Left lung (tissue), 10 donors: ENCODE measurements around the gene KL. TPM values are rescaled to one million over a fixed set of nuclear protein-coding genes. Genes with fewer than 3 reads are reported as not detected.
A peak's percentile ranks its signal among the peaks of the same experiment; 100 is the strongest.

ENCODE experiments used
- ATAC-seq: fragments of 200-7000 bp; cut with Tn5 transposase; one replicate; pipeline ENCODE4 v1.9.1; 2020; ENCODE audit warnings: moderate library complexity
- DNase-seq, 4 donors: peaks; one replicate each; pipeline ENCODE4 v3.0.0-alpha.2; 2013 to 2020
- H3K27ac ChIP-seq, 2 donors: fragments of 200-600 bp; sonication (generic) in 1 of 2; one replicate each; pipeline versions ENCODE4 v1.5.0 to v1.8.0; 2020 to 2021
- H3K27me3 ChIP-seq, 2 donors: fragments of 200-600 bp; sonication (generic) in 1 of 2; one replicate each; pipeline versions ENCODE4 v1.5.0 to v1.8.0; 2020 to 2021
- H3K36me3 ChIP-seq, 2 donors: fragments of 200-600 bp; sonication (generic) in 1 of 2; one replicate each; pipeline versions ENCODE4 v1.5.0 to v1.8.0; 2020 to 2021
- H3K4me1 ChIP-seq, 2 donors: fragments of 200-600 bp; one replicate each; pipeline ENCODE4 v1.8.0; 2021
- H3K4me3 ChIP-seq, 2 donors: fragments of 200-600 bp; sonication (generic) in 1 of 2; one replicate each; pipeline versions ENCODE4 v1.5.0 to v1.8.0; 2020 to 2021; ENCODE audit warnings: mild to moderate bottlenecking in 1 of 2
- H3K9me3 ChIP-seq, 2 donors: fragments of 200-600 bp; sonication (generic) in 1 of 2; one replicate each; pipeline versions ENCODE4 v1.5.0 to v1.8.0; 2020 to 2021
- CTCF ChIP-seq, 2 donors: fragments of 200-600 bp; sonication (generic) in 1 of 2; IDR thresholded peaks; one replicate each; pipeline versions ENCODE4 v1.5.0 to v1.8.0; 2021; ENCODE audit warnings: antibody characterized with exemption in 2 of 2
- intact Hi-C, 2 donors: fragments of 100-400 bp; cut with DNase I; formaldehyde crosslinking; loops; one replicate each; pipeline versions ENCODE4 v1.11.2 to v1.14.2; 2022
- polyA plus RNA-seq, 6 donors: library from polyadenylated mRNA; unstranded; fragments of 120-200 nt; gene quantifications; one replicate each; pipeline ENCODE4 v1.2.1, GENCODE V29; 2013; ENCODE audit not compliant: insufficient read length in 6 of 6
- total RNA-seq, 2 donors: library from RNA; stranded (reverse); fragmentation: NEBNext Ultra II Directional; extraction: Animal tissue kit (Norgen Biotek cat#: 25700); gene quantifications; one replicate each; pipeline ENCODE4 v1.2.1, GENCODE V29; 2021
- donor health status: DM: no; HTN: yes; CAD: no.
- donor health status: DM: no; HTN: no; CAD: no.

Gene KL
- total and polyA plus RNA-seq, 8 donors: 2.8 to 8.6 (median 8.0) TPM

GRCh38 chr13:32969516-32969941, 46.7 kb upstream of the KL start:
- no peaks in the 10 kb centered on the region for H3K9me3 ChIP-seq
- no peak for TF ChIP-seq CTCF (IDR thresholded peaks at IDR 0.05)
- no peaks in the 10 kb centered on the region for H3K36me3 ChIP-seq
- peak; percentile 41 for ATAC-seq
- peaks cover 0 to 7% of the 10 kb centered on the region in 2 donors for H3K4me1 ChIP-seq
- DNase-seq: peak in 1 of 4 donors; percentile 36
- intact Hi-C loops: no loop called here
- no peak overlapping the region for H3K4me3 ChIP-seq
- peak overlapping the region; percentile 66 to 74 for H3K27ac ChIP-seq
- H3K27me3 ChIP-seq: no peaks in the 10 kb centered on the region

GRCh38 chr13:32976056-32976805, 40.0 kb upstream of the KL start:
- Histone ChIP-seq H3K4me3 (no peak overlapping the region), H3K27ac (no peak overlapping the region), H3K27me3 (no peaks in the 10 kb centered on the region), H3K4me1 (no peaks in the 10 kb centered on the region), H3K36me3 (no peaks in the 10 kb centered on the region), H3K9me3 (no peaks in the 10 kb centered on the region)
- TF ChIP-seq CTCF (IDR thresholded peaks at IDR 0.05): no peak
- intact Hi-C loops: no loop called here
- DNase-seq (no peak), ATAC-seq (no peak)

GRCh38 chr13:32976912-32977311, 39.3 kb upstream of the KL start:
- H3K36me3 ChIP-seq: no peaks in the 10 kb centered on the region
- intact Hi-C loops: no loop called here
- TF ChIP-seq CTCF (IDR thresholded peaks at IDR 0.05): no peak
- no peak for ATAC-seq
- H3K4me1 ChIP-seq: no peaks in the 10 kb centered on the region
- H3K9me3 ChIP-seq: no peaks in the 10 kb centered on the region
- DNase-seq: no peak
- H3K27me3 ChIP-seq: no peaks in the 10 kb centered on the region
- no peak overlapping the region for H3K27ac ChIP-seq
- H3K4me3 ChIP-seq: no peak overlapping the region

GRCh38 chr13:32977321-32977720, 38.9 kb upstream of the KL start:
- TF ChIP-seq CTCF (IDR thresholded peaks at IDR 0.05): no peak

GRCh38 chr13:32978278-32978677, 37.9 kb upstream of the KL start:
- TF ChIP-seq CTCF (IDR thresholded peaks at IDR 0.05): no peak
- no peaks in the 10 kb centered on the region for H3K9me3 ChIP-seq
- intact Hi-C loops: no loop called here
- H3K4me3 ChIP-seq: no peak overlapping the region
- H3K36me3 ChIP-seq: no peaks in the 10 kb centered on the region
- H3K27ac ChIP-seq: no peak overlapping the region
- ATAC-seq: no peak
- H3K4me1 ChIP-seq: no peaks in the 10 kb centered on the region
- H3K27me3 ChIP-seq: no peaks in the 10 kb centered on the region
- no peak for DNase-seq

More at GRCh38 chr13:32977321-32977720, 38.9 kb upstream of the KL start:
- Histone ChIP-seq H3K9me3 (no peaks in the 10 kb centered on the region), H3K4me1 (no peaks in the 10 kb centered on the region), H3K27me3 (no peaks in the 10 kb centered on the region), H3K27ac (no peak overlapping the region), H3K4me3 (no peak overlapping the region), H3K36me3 (no peaks in the 10 kb centered on the region)
- intact Hi-C loops: no loop called here
- no peak for DNase-seq
- ATAC-seq: no peak
